ENCODE results near the gene HOXB8. TPM values are rescaled to one million over a fixed set of nuclear protein-coding genes. Genes with fewer than 3 reads are reported as not detected.

The HOXB8 gene
- polyA plus RNA-seq, 2 donors: not detected

DNA sequence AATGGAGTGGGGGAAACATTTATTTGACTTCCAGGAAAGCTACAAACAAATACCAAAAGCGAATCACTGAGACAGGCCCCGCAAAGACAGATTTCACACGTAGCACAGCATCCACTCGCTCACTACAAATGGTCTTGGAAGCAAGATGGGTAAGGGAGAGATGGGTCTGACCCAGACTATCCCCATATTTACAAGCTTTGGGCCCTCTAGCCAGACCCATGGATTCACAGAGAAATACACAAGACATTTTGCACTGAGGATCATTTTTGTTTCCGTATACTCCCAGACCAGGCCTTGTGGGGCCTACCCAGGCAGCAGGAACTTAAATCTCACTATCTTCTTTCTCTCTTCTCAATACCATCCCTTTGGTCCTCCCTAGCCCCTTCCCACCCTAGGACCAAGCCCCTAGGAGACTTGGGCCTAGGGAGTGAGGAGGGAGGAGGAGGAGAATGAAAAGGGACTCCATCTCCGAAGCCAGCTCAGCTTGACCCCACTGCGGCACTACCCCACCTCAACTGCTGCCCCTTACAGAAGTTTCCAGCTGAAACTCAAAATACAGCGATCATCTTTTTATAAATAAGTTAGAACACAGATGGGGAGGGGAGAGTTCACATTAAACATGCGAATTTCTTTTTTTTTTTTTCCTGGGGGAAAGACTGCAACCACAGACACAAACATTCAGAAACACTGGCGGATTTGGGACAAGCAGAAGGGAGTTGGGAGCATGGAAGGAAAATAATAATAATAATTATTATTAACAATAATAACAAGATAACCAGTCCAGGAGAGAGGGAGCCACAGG lies 23.6 kb downstream of the HOXB8 start:
- no peak overlapping the region for H3K27ac ChIP-seq (ENCODE audit: low read depth in 2 of 2, low read length in 1 of 2)
- 82 to 93% methylated on average over 10 of the region's 10 CpGs for WGBS, 2 donors
- H3K9me3 ChIP-seq (ENCODE audit: control insufficient read depth in 2 of 2, insufficient read depth in 1 of 2, low read depth in 1 of 2, low read length in 1 of 2): no peaks in the 10 kb centered on the region
- H3K36me3 ChIP-seq (ENCODE audit: control insufficient read depth in 2 of 2, insufficient read depth in 2 of 2, low read length in 1 of 2): no peaks in the 10 kb centered on the region
- H3K4me1 ChIP-seq (ENCODE audit: control insufficient read depth in 2 of 2, insufficient read depth in 2 of 2, low read length in 1 of 2): peaks cover 0 to 10% of the 10 kb centered on the region in 2 donors
- no peak overlapping the region for H3K4me3 ChIP-seq (ENCODE audit: low read depth in 1 of 2, low read length in 2 of 2)
- peaks cover 0 to 10% of the 10 kb centered on the region in 2 donors for H3K27me3 ChIP-seq (ENCODE audit: control insufficient read depth in 1 of 2, insufficient read depth in 2 of 2, low read length in 2 of 2)

DNA sequence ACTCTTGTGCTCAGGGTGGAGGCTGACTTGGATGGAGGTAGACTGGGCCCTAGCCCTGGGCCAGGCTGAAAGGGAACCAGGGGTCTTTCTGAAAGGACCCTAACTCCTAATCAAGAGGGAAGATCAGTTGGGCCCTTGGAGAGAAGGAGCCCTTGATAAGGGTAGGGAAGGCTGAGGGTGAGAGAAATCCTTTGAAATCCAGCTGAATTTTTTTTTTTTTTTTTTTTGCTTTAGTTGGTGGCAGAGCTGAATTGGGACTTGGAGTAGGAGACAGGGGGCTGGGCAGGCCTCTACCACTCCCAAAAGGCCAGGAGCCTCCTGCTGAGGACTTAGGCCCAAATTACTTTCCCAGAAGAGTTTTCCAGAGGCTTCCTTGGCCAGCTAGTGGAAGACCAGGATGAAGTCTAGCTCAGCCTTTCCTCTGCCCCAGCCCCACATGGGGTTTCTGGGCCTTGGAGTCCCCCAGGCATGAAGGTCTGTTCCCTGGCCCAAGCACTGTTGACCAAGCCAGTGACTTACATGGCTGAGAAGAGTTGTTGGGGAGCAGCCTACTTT lies 24.4 kb downstream of the HOXB8 start:
- no peaks in the 10 kb centered on the region for H3K9me3 ChIP-seq (ENCODE audit: control insufficient read depth in 2 of 2, insufficient read depth in 1 of 2, low read depth in 1 of 2, low read length in 1 of 2)
- H3K27ac ChIP-seq (ENCODE audit: low read depth in 2 of 2, low read length in 1 of 2): no peak overlapping the region
- H3K36me3 ChIP-seq (ENCODE audit: control insufficient read depth in 2 of 2, insufficient read depth in 2 of 2, low read length in 1 of 2): no peaks in the 10 kb centered on the region
- H3K4me3 ChIP-seq (ENCODE audit: low read depth in 1 of 2, low read length in 2 of 2): no peak overlapping the region
- peaks cover 0 to 6% of the 10 kb centered on the region in 2 donors for H3K27me3 ChIP-seq (ENCODE audit: control insufficient read depth in 1 of 2, insufficient read depth in 2 of 2, low read length in 2 of 2)
- peaks cover 0 to 5% of the 10 kb centered on the region in 2 donors for H3K4me1 ChIP-seq (ENCODE audit: control insufficient read depth in 2 of 2, insufficient read depth in 2 of 2, low read length in 1 of 2)

DNA sequence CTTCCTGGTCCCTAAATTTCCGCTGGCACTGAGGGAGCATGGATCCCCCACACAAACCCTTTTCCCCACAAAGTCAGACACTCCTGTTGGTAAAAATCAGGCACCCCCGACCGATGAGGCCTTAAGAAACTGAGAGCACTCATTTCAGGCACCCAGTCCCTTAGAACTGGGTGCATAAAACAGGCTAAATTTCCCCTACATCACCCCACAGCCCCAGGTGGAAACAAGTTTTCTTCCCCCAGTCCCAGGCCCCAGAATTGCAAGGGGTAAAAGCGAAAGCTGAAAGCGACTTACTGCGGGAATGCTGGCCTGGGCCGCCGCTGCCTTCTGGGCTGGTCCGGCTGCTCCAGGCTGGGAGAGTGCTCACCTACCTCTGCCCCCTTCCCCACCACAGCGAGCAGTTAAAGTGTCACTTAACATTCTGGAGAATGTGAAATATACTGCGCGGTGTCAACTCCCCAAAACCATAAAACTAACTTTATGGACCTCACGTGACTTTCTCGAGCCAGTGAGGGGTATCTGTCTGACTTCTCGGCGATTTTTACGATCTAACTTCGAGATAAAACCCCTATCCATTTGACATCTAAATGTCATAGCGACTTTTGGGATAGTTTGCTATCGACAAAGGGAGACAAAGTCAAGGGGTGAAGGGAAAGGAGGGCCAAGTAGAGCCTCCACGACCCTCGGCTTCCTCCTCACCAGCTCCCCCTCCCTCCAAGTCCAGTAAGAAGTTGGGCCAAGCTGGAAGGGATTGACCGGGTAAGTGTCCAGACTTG lies 25.1 kb downstream of the HOXB8 start, which contains the start of gene HOXB3:
Gene HOXB3, minus strand, starts transcription at position 411 of the 776 bp plus-strand sequence. CDS start 37,767 bp downstream, outside the sequence.
- Histone ChIP-seq H3K4me3 (ENCODE audit: low read depth in 1 of 2, low read length in 2 of 2) (no peak within 1 kb of the TSS), H3K36me3 (ENCODE audit: control insufficient read depth in 2 of 2, insufficient read depth in 2 of 2, low read length in 1 of 2) (no peaks in the 10 kb centered on the region), H3K27me3 (ENCODE audit: control insufficient read depth in 1 of 2, insufficient read depth in 2 of 2, low read length in 2 of 2) (peaks cover 0 to 6% of the 10 kb centered on the region in 2 donors), H3K4me1 (ENCODE audit: control insufficient read depth in 2 of 2, insufficient read depth in 2 of 2, low read length in 1 of 2) (peaks cover 0 to 5% of the 10 kb centered on the region in 2 donors), H3K9me3 (ENCODE audit: control insufficient read depth in 2 of 2, insufficient read depth in 1 of 2, low read depth in 1 of 2, low read length in 1 of 2) (no peaks in the 10 kb centered on the region), H3K27ac (ENCODE audit: low read depth in 2 of 2, low read length in 1 of 2) (no peak within 1 kb of the TSS)
- 70 to 82% methylated on average over 23 of the region's 23 CpGs for WGBS, 2 donors

DNA sequence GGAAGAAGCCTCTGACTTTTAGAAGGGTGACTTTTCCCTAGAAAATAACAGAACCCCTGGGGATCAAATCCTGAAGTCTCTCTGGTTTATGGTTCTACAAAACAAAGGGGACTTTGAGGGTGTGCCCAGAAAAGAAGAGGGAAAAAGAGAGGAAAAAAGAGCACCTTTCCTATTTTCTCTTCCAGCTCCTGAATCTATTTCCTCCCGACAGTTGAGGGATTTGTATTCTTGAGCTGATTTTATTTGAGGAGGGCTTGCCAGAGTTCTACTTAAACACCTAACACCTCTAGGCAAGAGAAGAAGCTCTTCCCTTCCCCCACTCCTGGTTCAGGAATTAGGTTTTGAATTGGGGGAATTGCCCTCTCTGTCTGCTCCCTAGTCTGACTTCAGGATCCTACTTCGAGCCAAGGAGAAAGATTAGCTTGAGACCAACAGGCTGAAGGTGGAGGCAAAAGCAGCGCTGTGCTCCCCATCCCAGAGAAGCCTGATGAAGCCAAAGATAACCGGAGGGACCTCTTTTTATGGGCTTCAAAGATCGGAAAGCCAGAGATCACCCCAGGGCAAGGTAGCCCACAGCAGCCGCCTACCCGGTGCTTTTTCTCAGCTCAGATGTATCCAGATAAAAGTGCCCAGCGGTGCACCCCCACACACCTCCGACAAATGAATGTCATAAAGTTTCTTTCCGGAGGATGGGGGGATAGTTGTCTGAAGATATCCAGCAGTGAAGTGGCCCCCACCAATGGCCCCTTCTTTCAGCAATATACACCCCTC lies 25.8 kb downstream of the HOXB8 start:
- no peak overlapping the region for H3K4me3 ChIP-seq (ENCODE audit: low read depth in 1 of 2, low read length in 2 of 2)
- no peak overlapping the region for H3K27ac ChIP-seq (ENCODE audit: low read depth in 2 of 2, low read length in 1 of 2)

DNA sequence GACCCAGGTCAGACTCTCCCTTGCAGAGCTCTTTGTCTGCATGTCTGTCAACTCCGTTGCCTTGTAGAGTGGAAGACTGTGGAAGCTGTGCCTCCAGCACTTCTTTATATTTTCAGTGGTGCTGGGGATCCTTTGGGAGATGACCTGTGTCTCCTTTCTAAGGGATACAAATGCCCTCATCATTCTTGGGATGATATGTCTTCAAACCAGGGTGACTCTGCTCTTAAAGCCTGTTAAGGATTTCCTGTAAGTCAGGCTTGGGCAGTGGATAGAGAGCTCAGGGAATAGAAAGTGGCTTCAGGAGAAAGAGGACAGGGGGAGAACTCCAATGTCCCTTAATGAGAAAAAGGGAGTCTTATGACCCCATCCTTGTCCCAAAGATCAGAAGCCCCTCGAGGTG lies 26.6 kb downstream of the HOXB8 start:
- H3K27ac ChIP-seq (ENCODE audit: low read depth in 2 of 2, low read length in 1 of 2): no peak overlapping the region

More for the DNA sequence above, 25.8 kb downstream of the HOXB8 start:
- Histone ChIP-seq H3K36me3 (ENCODE audit: control insufficient read depth in 2 of 2, insufficient read depth in 2 of 2, low read length in 1 of 2) (no peaks in the 10 kb centered on the region), H3K9me3 (ENCODE audit: control insufficient read depth in 2 of 2, insufficient read depth in 1 of 2, low read depth in 1 of 2, low read length in 1 of 2) (no peaks in the 10 kb centered on the region), H3K4me1 (ENCODE audit: control insufficient read depth in 2 of 2, insufficient read depth in 2 of 2, low read length in 1 of 2) (peaks cover 0 to 5% of the 10 kb centered on the region in 2 donors), H3K27me3 (ENCODE audit: control insufficient read depth in 1 of 2, insufficient read depth in 2 of 2, low read length in 2 of 2) (peaks cover 0 to 6% of the 10 kb centered on the region in 2 donors)
- 47 to 74% methylated on average over 10 of the region's 10 CpGs for WGBS, 2 donors

DNA sequence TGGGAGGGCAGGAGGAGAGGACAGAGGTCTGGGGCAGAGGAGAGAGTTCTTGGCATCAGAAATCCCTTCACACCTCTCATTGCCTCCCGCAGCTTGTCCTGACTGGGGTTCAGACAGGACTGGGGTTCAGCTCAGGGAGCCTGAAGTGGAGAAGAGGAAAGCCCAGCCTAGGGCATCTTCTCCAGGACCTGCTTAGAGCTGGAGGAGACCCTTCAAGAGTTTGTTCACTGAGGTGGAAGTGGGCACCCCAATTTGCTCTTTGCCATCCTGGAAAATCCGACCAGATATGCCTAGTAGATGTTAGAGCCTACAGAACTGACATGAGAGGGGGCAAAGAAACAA lies 27.0 kb downstream of the HOXB8 start:
- Histone ChIP-seq H3K4me3 (ENCODE audit: low read depth in 1 of 2, low read length in 2 of 2) (no peak overlapping the region), H3K27me3 (ENCODE audit: control insufficient read depth in 1 of 2, insufficient read depth in 2 of 2, low read length in 2 of 2) (peaks cover 0 to 5% of the 10 kb centered on the region in 2 donors), H3K36me3 (ENCODE audit: control insufficient read depth in 2 of 2, insufficient read depth in 2 of 2, low read length in 1 of 2) (no peaks in the 10 kb centered on the region), H3K9me3 (ENCODE audit: control insufficient read depth in 2 of 2, insufficient read depth in 1 of 2, low read depth in 1 of 2, low read length in 1 of 2) (no peaks in the 10 kb centered on the region), H3K4me1 (ENCODE audit: control insufficient read depth in 2 of 2, insufficient read depth in 2 of 2, low read length in 1 of 2) (peaks cover 0 to 1% of the 10 kb centered on the region in 2 donors), H3K27ac (ENCODE audit: low read depth in 2 of 2, low read length in 1 of 2) (no peak overlapping the region)
- WGBS, 2 donors: 75 to 81% methylated on average over 2 of the region's 2 CpGs

More for the DNA sequence above, 26.6 kb downstream of the HOXB8 start:
- no peak overlapping the region for H3K4me3 ChIP-seq (ENCODE audit: low read depth in 1 of 2, low read length in 2 of 2)
- WGBS, 2 donors: 46 to 70% methylated on average over 2 of the region's 2 CpGs
- no peaks in the 10 kb centered on the region for H3K36me3 ChIP-seq (ENCODE audit: control insufficient read depth in 2 of 2, insufficient read depth in 2 of 2, low read length in 1 of 2)
- H3K9me3 ChIP-seq (ENCODE audit: control insufficient read depth in 2 of 2, insufficient read depth in 1 of 2, low read depth in 1 of 2, low read length in 1 of 2): no peaks in the 10 kb centered on the region
- peaks cover 0 to 5% of the 10 kb centered on the region in 2 donors for H3K4me1 ChIP-seq (ENCODE audit: control insufficient read depth in 2 of 2, insufficient read depth in 2 of 2, low read length in 1 of 2)
- H3K27me3 ChIP-seq (ENCODE audit: control insufficient read depth in 1 of 2, insufficient read depth in 2 of 2, low read length in 2 of 2): peaks cover 0 to 6% of the 10 kb centered on the region in 2 donors

DNA sequence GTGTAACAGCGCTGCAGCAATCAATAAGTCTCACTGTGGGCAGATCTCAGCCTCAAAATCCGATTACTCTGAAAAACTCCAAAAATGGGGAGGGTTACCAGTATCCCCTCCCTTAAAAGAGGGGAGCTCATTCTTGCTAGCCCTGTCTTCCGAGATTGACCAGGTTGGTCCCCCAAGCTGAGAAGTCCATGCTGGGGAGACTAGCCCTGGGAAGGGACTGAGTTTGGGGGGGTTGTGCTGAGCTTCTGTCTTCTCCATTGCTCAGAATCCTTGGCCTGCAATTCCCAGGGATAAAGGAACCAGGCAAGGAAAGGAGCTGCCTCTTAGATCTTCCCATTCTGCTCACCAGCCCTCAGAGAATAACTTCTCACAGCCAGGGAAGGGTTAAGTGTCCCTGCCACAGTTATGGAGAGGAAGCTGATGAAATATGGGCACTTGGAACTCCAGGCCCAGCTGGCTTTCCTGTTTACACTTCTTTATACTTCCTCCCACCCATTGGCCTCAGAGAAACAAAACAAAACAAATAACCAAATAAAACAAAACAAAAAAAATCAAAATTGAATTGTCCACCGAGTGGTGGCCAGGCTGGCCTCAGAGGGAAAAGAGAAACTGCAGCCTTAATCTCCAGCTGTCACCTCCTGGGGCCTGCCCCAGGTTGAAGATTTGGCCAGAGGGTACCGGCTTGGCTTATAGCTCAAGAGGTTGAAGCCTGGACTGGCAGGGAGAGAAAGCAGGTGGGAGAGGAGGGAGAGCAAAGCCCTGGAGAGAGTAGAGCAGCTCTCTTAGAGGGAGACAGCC lies 27.6 kb downstream of the HOXB8 start:
- WGBS, 2 donors: 55 to 78% methylated on average over 5 of the region's 5 CpGs
- Histone ChIP-seq H3K9me3 (ENCODE audit: control insufficient read depth in 2 of 2, insufficient read depth in 1 of 2, low read depth in 1 of 2, low read length in 1 of 2) (no peaks in the 10 kb centered on the region), H3K36me3 (ENCODE audit: control insufficient read depth in 2 of 2, insufficient read depth in 2 of 2, low read length in 1 of 2) (no peaks in the 10 kb centered on the region), H3K27ac (ENCODE audit: low read depth in 2 of 2, low read length in 1 of 2) (no peak overlapping the region), H3K4me1 (ENCODE audit: control insufficient read depth in 2 of 2, insufficient read depth in 2 of 2, low read length in 1 of 2) (no peaks in the 10 kb centered on the region), H3K4me3 (ENCODE audit: low read depth in 1 of 2, low read length in 2 of 2) (no peak overlapping the region), H3K27me3 (ENCODE audit: control insufficient read depth in 1 of 2, insufficient read depth in 2 of 2, low read length in 2 of 2) (peaks cover 0 to 3% of the 10 kb centered on the region in 2 donors)

DNA sequence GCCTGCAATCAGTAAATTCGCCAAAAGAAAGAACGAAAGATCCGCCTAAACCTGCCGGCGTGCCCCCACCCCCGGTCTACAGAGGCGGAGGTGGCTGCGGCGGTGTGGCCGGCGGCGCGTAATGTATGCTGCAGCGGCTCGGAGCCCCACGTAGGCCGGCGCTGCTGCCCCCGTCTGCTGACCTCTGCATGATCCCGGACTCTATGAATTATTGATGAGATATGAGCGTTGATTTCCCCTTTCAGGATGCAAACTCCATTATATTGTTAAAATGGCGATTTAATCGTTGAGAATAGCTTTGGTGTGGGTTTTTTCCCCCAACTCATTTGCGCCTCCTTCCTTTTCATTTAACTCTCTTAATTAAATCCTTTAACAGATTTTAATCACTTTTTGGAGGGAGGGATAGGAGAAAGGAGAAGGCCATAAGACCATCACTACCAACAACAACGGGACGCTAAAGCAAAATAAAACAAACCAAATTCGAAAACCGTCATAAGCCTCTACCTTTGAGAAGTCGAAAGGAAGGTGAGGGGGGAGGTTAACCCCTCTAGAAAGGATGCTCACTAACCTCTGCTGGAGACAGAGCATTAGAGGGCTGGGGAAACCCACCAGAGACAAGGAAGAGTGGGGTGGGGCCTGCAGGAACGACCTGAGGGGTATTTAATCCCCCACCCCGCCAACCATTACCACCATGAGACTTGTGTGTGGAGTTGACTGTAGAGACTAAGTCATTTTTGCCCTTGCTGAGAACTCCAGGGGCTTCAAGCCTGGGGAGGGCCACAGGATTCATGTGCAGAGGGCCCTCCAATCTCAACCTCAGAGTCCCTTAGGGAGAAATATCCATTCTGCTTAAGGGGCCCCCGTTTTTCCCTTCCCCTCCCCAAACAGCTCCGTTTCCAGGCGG lies 28.5 kb downstream of the HOXB8 start:
- no peaks in the 10 kb centered on the region for H3K9me3 ChIP-seq (ENCODE audit: control insufficient read depth in 2 of 2, insufficient read depth in 1 of 2, low read depth in 1 of 2, low read length in 1 of 2)
- no peaks in the 10 kb centered on the region for H3K36me3 ChIP-seq (ENCODE audit: control insufficient read depth in 2 of 2, insufficient read depth in 2 of 2, low read length in 1 of 2)
- no peaks in the 10 kb centered on the region for H3K27me3 ChIP-seq (ENCODE audit: control insufficient read depth in 1 of 2, insufficient read depth in 2 of 2, low read length in 2 of 2)
- 39 to 49% methylated on average over 34 of the region's 34 CpGs for WGBS, 2 donors
- peak overlapping the region; percentile 36 to 66 for H3K27ac ChIP-seq (ENCODE audit: low read depth in 2 of 2, low read length in 1 of 2)
- peak overlapping the region in 1 of 2 donors; percentile 69 for H3K4me3 ChIP-seq (ENCODE audit: low read depth in 1 of 2, low read length in 2 of 2)
- H3K4me1 ChIP-seq (ENCODE audit: control insufficient read depth in 2 of 2, insufficient read depth in 2 of 2, low read length in 1 of 2): no peaks in the 10 kb centered on the region
